Measurements from ENCODE around the gene TENM4.

DNA sequence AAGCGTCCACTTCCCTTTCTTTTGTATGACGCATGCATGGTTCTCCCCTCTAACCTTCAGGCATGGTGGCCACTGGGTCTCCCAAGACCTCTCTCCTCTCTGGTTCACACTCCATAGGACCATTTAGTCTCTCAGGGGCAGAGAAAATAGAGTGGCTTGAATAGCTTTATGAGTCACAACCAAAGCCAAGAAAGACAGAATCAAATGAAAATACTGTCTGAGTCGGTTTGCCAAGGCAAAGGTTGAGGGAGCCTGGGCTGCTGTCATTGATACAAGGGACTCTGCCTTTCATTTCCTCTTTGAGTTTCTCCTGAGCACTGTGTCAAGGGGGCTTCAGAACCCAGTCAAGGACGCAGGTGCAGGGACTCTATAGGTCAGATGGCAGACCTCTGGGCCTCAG lies 44.2 kb downstream of the TENM4 start:
- TF ChIP-seq, protein P1, sequence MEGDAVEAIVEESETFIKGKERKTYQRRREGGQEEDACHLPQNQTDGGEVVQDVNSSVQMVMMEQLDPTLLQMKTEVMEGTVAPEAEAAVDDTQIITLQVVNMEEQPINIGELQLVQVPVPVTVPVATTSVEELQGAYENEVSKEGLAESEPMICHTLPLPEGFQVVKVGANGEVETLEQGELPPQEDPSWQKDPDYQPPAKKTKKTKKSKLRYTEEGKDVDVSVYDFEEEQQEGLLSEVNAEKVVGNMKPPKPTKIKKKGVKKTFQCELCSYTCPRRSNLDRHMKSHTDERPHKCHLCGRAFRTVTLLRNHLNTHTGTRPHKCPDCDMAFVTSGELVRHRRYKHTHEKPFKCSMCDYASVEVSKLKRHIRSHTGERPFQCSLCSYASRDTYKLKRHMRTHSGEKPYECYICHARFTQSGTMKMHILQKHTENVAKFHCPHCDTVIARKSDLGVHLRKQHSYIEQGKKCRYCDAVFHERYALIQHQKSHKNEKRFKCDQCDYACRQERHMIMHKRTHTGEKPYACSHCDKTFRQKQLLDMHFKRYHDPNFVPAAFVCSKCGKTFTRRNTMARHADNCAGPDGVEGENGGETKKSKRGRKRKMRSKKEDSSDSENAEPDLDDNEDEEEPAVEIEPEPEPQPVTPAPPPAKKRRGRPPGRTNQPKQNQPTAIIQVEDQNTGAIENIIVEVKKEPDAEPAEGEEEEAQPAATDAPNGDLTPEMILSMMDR (IDR thresholded peaks at IDR 0.05), result no peak
- no peak for TF ChIP-seq POLR2A (IDR thresholded peaks at IDR 0.05)
